Testis (tissue), 3 donors: ENCODE measurements around the gene C10orf120. TPM values are rescaled to one million over a fixed set of nuclear protein-coding genes. Genes with fewer than 3 reads are reported as not detected.

Source experiments
- DNase-seq: peaks from one replicate; pipeline ENCODE4 v3.0.0-alpha.2; 2019
- H3K27ac ChIP-seq, 2 donors: fragments of 200-600 bp; sonication (generic); one replicate each; pipeline ENCODE4 v1.5.1; 2019
- H3K27me3 ChIP-seq: fragments of 200-600 bp; sonication (generic); one replicate; pipeline ENCODE4 v1.5.1; 2019
- H3K36me3 ChIP-seq: fragments of 200-600 bp; sonication (generic); one replicate; pipeline ENCODE4 v1.5.1; 2017; ENCODE audit warnings: low read depth; ENCODE audit errors: missing control alignments
- H3K4me1 ChIP-seq: fragments of 200-600 bp; sonication (generic); one replicate; pipeline ENCODE4 v1.5.1; 2019
- H3K4me3 ChIP-seq, 2 donors: fragments of 200-600 bp; sonication (generic); one replicate each; pipeline ENCODE4 v1.5.1; 2017 to 2019
- H3K9me3 ChIP-seq: fragments of 200-600 bp; sonication (generic); one replicate; pipeline ENCODE4 v1.5.1; 2017
- POLR2A ChIP-seq: fragments of 450-650 bp; IDR thresholded peaks from one replicate; pipeline ENCODE4 v1.6.1; 2017; ENCODE audit warnings: antibody characterized with exemption, mild to moderate bottlenecking, moderate library complexity
- WGBS, 2 donors: methylation state at CpG; one replicate each; pipeline ENCODE4 v1.1.5; 2018; 5-methylcytosine and 5-hydroxymethylcytosine counted together
- intact Hi-C: fragments of 100-400 bp; cut with DNase I; formaldehyde crosslinking; loops from one replicate; pipeline ENCODE4 v1.15.1; 2023; ENCODE audit warnings: low total_unique reads
- polyA plus RNA-seq: library from polyadenylated mRNA; stranded (reverse); fragments of 350-450 nt; fragmentation: Illumina TruSeq; extraction: RNeasy Lipid Tissue Mini Kit (QIAGEN cat#74804); gene quantifications from one replicate; pipeline ENCODE4 v1.2.3, GENCODE V29; 2014; ENCODE audit warnings: low read depth, low replicate concordance; ENCODE audit not compliant: insufficient read depth
- total RNA-seq, 2 donors: library from RNA; depleted of rRNA; stranded (reverse); fragments of >200 nt; gene quantifications; one replicate each; pipeline ENCODE4 v1.2.3, GENCODE V29; 2016
- TF ChIP-seq, protein P1 (sequence below), 3 experiments: fragments of 450-650 bp in 2 of 3; fragments of 200-600 bp in 1 of 3; sonication (generic) in 1 of 3; IDR thresholded peaks; one replicate each; pipeline ENCODE4 v1.5.1; 2016 to 2019; ENCODE audit warnings: antibody characterized with exemption in 3 of 3, mild to moderate bottlenecking in 2 of 3, moderate library complexity in 1 of 3

C10orf120 gene
- total and polyA plus RNA-seq, 3 donors from 2014 or later = 7.9 to 36.6 (median 11.9) TPM

- intact Hi-C loops = no loop called here
- Histone ChIP-seq H3K4me3 (no peak overlapping the region), H3K9me3 (no peaks in the 10 kb centered on the region), H3K27ac (no peak overlapping the region), H3K36me3 (no peaks in the 10 kb centered on the region), H3K27me3 (no peaks in the 10 kb centered on the region), H3K4me1 (no peaks in the 10 kb centered on the region)
- DNase-seq = no peak
- whole genome bisulfite sequencing, 2 donors = 89 to 92% methylated on average over 2 of the region's 2 CpGs
- TF ChIP-seq POLR2A = no peak
- TF ChIP-seq, protein P1, sequence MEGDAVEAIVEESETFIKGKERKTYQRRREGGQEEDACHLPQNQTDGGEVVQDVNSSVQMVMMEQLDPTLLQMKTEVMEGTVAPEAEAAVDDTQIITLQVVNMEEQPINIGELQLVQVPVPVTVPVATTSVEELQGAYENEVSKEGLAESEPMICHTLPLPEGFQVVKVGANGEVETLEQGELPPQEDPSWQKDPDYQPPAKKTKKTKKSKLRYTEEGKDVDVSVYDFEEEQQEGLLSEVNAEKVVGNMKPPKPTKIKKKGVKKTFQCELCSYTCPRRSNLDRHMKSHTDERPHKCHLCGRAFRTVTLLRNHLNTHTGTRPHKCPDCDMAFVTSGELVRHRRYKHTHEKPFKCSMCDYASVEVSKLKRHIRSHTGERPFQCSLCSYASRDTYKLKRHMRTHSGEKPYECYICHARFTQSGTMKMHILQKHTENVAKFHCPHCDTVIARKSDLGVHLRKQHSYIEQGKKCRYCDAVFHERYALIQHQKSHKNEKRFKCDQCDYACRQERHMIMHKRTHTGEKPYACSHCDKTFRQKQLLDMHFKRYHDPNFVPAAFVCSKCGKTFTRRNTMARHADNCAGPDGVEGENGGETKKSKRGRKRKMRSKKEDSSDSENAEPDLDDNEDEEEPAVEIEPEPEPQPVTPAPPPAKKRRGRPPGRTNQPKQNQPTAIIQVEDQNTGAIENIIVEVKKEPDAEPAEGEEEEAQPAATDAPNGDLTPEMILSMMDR (IDR thresholded peaks at IDR 0.05) = no peak
Observed at GRCh38 chr10:122650331-122650730, 49.3 kb downstream of the C10orf120 start.

GRCh38 chr10:122649903-122650302, 49.7 kb downstream of the C10orf120 start:
- TF ChIP-seq, protein P1 (IDR thresholded peaks at IDR 0.05) = no peak
- no peak for TF ChIP-seq POLR2A
- Histone ChIP-seq H3K27ac (no peak overlapping the region), H3K4me3 (no peak overlapping the region), H3K4me1 (no peaks in the 10 kb centered on the region), H3K9me3 (no peaks in the 10 kb centered on the region), H3K36me3 (no peaks in the 10 kb centered on the region), H3K27me3 (no peaks in the 10 kb centered on the region)
- no peak for DNase-seq
- intact Hi-C loops = no loop called here
- 86 to 92% methylated on average over 5 of the region's 5 CpGs for WGBS, 2 donors

DNA sequence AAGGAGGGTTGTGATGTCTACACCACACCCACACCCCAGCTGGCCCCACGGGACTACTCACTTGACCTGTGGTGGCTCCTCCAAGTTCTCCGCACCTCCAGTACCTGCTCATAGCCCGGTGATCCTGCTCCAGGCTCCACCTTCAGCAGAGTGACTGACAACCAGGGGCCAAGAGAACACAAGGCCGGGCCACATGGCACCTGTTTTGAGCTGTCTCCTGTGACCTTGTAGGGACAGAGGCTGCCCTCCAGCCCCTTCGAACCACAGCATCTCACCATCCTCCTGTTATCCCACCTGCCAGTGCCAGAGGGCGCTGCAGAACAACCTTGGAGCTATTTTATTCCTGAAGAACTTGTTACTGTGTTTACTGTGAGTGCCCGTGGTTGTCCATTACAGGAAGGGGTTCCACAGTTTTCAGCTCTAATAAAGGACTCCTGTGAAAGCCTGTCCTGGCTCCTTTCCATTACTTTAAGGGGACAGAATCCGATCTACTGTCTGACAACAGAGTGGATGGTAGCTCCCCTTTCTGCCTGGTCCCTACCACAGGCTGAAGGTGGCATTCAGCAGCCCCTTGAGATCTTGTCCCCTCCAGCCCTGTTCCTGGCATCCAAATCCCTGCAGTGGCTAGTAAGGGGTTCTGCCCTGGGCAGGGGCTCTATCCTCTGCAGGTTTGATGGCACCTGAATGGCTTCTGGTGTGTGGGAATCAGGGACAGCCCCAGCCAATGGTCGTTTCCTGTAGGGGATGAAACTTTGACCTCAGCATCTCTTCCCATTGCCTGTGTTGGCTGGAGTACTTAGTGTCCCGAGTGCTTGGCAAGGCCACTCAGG, 50.8 kb downstream of the C10orf120 start:
- DNase-seq = peak; percentile 79
- no peak overlapping the region for H3K4me3 ChIP-seq
- intact Hi-C loops = no loop called here

More for the DNA sequence above, 50.8 kb downstream of the C10orf120 start:
- Histone ChIP-seq H3K9me3 (no peaks in the 10 kb centered on the region), H3K4me1 (no peaks in the 10 kb centered on the region), H3K27me3 (no peaks in the 10 kb centered on the region), H3K27ac (no peak overlapping the region), H3K36me3 (no peaks in the 10 kb centered on the region)
- WGBS, 2 donors = 20 to 46% methylated on average over 6 to 10 of the region's 10 CpGs
- no peak for TF ChIP-seq POLR2A
- TF ChIP-seq, protein P1 (IDR thresholded peaks at IDR 0.05) = peak; percentile 66 to 78 (median 76)

Other genes starting within 250 kb of the C10orf120 start
- gene ARMS2, start 245.2 kb downstream of the C10orf120 start, total RNA-seq = 1 to 10 TPM in 1 of 2 donors, not detected in 1; 1.4 TPM
- 2.3 TPM for gene ARMS2, start 245.2 kb downstream of the C10orf120 start, polyA plus RNA-seq
- 10 to 100 TPM; 21.3 to 27.3 TPM for gene HTRA1, start 238.3 kb downstream of the C10orf120 start, total RNA-seq
- 105 TPM for gene HTRA1, start 238.3 kb downstream of the C10orf120 start, polyA plus RNA-seq
- 1 to 10 TPM in 1 of 2 donors, under 1 TPM in 1; 0.87 to 1.2 TPM for gene DMBT1, start 139.1 kb downstream of the C10orf120 start, total RNA-seq
- 2.7 TPM for gene DMBT1, start 139.1 kb downstream of the C10orf120 start, polyA plus RNA-seq
- 1 to 10 TPM; 1.5 to 2.0 TPM for gene CUZD1, start 146.0 kb upstream of the C10orf120 start, total RNA-seq
- 1.9 TPM for gene CUZD1, start 146.0 kb upstream of the C10orf120 start, polyA plus RNA-seq
- gene FAM24B, start 179.7 kb upstream of the C10orf120 start, total RNA-seq = 10 to 100 TPM; 12.6 to 18.3 TPM
- 12.1 TPM for gene FAM24B, start 179.7 kb upstream of the C10orf120 start, polyA plus RNA-seq
- gene FAM24A, start 210.8 kb upstream of the C10orf120 start, total RNA-seq = 1 to 10 TPM; 6.1 to 7.6 TPM
- gene FAM24A, start 210.8 kb upstream of the C10orf120 start, polyA plus RNA-seq = 27.2 TPM